ENCODE data around the gene TMEM86B.

DNA sequence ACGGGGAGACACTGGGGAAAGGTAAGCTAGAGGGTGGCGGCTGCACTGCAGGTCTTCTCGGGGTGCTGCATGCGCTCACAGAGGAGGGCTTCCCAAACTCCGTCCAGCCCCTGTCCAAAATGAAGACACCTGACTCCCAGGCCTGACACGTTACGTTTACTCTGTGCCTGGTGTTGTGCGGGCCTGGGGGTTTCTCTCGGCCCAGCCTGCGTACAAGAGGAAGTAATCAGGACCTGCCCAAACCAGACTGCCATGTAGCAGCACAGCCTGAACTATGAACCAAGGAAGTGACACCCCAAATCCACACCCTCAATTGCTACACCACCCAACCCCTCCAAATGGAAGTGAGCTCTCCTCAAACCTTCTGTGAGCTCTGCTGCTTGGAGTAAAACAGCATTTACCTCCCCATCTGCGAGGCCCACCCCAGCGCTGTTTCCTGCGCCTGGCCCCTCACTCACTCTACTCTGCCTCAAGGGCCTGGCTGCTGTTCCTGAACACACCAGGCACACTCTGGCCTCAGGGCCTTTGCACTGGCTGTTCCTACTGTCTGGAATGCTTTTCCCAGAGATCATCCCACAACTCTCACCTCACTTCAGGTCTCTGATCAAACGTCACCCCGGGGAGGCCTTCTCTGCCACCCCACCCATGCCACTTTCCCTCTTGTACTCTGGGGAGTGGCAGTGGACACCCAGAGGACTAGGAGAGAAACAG is 48.3 kb upstream of the TMEM86B start:
- TF ChIP-seq EGR1 (IDR thresholded peaks at IDR 0.05) (no peak), REST (IDR thresholded peaks at IDR 0.05; ENCODE audit: low read depth) (no peak), YY1 (IDR thresholded peaks at IDR 0.05; ENCODE audit: low read depth) (no peak)
- TF ChIP-seq, protein P1, sequence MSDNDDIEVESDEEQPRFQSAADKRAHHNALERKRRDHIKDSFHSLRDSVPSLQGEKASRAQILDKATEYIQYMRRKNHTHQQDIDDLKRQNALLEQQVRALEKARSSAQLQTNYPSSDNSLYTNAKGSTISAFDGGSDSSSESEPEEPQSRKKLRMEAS (IDR thresholded peaks at IDR 0.05), result no peak

All from Ishikawa (cell line).